Keratinocyte (primary cell): ENCODE measurements around the gene CEPT1.

Source experiments
- EZH2 ChIP-seq: IDR thresholded peaks from one replicate; pipeline ENCODE4 v1.6.1; 2012; ENCODE audit warnings: inconsistent platforms, mild to moderate bottlenecking, low read length, moderate library complexity
- TF ChIP-seq, protein P1 (sequence below), 3 experiments: IDR thresholded peaks in 1 of 3; conservative IDR thresholded peaks in 1 of 3; optimal IDR thresholded peaks in 1 of 3; 2 replicates in 2 of 3; 3 replicates in 1 of 3; pipeline versions ENCODE3 to v1.5.1; 2011; ENCODE audit warnings: low read length in 3 of 3, mild to moderate bottlenecking in 3 of 3, moderate library complexity in 2 of 3, control low read depth in 1 of 3, inconsistent platforms in 1 of 3; ENCODE audit not compliant: insufficient read depth in 2 of 3; ENCODE audit errors: extremely low read depth in 1 of 3

DNA sequence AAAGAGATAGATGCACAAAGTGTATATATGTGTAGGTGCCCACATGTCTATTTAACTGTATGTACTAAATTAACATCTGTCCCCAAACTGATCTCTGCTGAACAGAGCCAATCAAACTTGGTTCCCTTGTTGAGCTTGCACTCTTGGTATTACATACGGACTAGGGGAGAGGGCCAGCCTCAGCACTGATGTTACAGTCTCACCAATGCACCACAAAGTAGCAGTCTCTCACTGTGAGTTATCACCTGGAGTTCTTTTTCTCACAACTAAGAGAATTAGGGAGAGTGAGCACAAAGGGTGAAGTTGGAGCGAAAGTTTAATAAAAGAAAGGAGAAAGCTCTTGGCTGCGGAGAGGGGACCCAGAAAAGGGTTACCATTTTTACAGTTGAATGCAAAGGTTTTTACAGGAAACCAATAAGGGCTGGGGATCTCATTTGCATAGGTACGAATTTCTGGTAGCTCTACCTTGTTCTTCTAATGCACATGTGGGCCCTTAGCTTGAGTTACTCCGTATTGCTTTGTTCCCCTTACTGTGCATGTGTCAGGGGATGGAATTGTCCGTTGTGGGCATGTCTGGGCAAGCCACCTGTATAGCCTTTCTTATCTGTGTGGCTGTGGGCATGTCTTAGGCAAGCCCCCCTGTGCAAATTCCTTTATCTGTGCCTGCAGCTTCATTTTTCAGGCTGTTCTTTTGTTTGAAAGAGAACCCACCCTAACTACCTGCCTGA is 74.2 kb downstream of the CEPT1 start:
- TF ChIP-seq, protein P1, sequence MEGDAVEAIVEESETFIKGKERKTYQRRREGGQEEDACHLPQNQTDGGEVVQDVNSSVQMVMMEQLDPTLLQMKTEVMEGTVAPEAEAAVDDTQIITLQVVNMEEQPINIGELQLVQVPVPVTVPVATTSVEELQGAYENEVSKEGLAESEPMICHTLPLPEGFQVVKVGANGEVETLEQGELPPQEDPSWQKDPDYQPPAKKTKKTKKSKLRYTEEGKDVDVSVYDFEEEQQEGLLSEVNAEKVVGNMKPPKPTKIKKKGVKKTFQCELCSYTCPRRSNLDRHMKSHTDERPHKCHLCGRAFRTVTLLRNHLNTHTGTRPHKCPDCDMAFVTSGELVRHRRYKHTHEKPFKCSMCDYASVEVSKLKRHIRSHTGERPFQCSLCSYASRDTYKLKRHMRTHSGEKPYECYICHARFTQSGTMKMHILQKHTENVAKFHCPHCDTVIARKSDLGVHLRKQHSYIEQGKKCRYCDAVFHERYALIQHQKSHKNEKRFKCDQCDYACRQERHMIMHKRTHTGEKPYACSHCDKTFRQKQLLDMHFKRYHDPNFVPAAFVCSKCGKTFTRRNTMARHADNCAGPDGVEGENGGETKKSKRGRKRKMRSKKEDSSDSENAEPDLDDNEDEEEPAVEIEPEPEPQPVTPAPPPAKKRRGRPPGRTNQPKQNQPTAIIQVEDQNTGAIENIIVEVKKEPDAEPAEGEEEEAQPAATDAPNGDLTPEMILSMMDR (optimal IDR thresholded peaks at IDR 0.05 in 1 of 3, IDR thresholded peaks at IDR 0.05 in 1 of 3, conservative IDR thresholded peaks at IDR 0.05 in 1 of 3; ENCODE audit: extremely low read depth in 1 of 3, insufficient read depth in 2 of 3, low read length in 3 of 3) = no peak
- TF ChIP-seq EZH2 = no peak
